H1 (cell line): ENCODE data around the gene KRT3. TPM values are rescaled to one million over a fixed set of nuclear protein-coding genes. Genes with fewer than 3 reads are reported as not detected.

Source experiments
- CTCF ChIA-PET: fragments of 300-600 bp; sonication (Branson Sonifier 250); formaldehyde crosslinking; loops from one replicate; lab custom pipeline; 2021; ENCODE audit not compliant: partially characterized antibody; lab: Charles Lee
- POLR2A ChIA-PET: fragments of 300-600 bp; sonication (Branson Sonifier 250); formaldehyde crosslinking; loops from one replicate; lab custom pipeline; 2021; ENCODE audit warnings: inconsistent platforms; ENCODE audit not compliant: partially characterized antibody; lab: Charles Lee
- DNase-seq, 2 experiments: peaks; one replicate each; pipeline versions ENCODE4 v3.0.0 to v3.0.0-alpha.2; 2010 to 2022; ENCODE audit warnings: low spot score in 2 of 2, low read depth in 1 of 2, mixed read lengths in 1 of 2
- FAIRE-seq: peaks from 2 replicates; lab custom pipeline; 2011; peaks lifted over from hg19 to GRCh38; lab: Jason Lieb, UNC
- H2AFZ ChIP-seq: 2 replicates; pipeline ENCODE4 v1.8.1; 2012; ENCODE audit warnings: low read length, inconsistent platforms
- H2AK5ac ChIP-seq: 2 replicates; pipeline ENCODE4 v1.6.1; 2013; ENCODE audit warnings: low read depth, low read length
- H2BK120ac ChIP-seq: replicated peaks from 2 replicates; pipeline ENCODE3; 2013; ENCODE audit warnings: low read depth, low read length, inconsistent platforms
- H2BK12ac ChIP-seq: 2 replicates; pipeline ENCODE4 v1.6.1; 2013; ENCODE audit warnings: low read depth, low read length
- H2BK15ac ChIP-seq: 2 replicates; pipeline ENCODE4 v1.6.1; 2013; ENCODE audit warnings: low read length
- H2BK20ac ChIP-seq: 2 replicates; pipeline ENCODE4 v1.6.1; 2013; ENCODE audit warnings: low read length
- H2BK5ac ChIP-seq: 2 replicates; pipeline ENCODE4 v1.6.1; 2013; ENCODE audit warnings: low read depth, low read length
- H3K14ac ChIP-seq: 2 replicates; pipeline ENCODE4 v1.6.1; 2013; ENCODE audit warnings: inconsistent platforms; ENCODE audit not compliant: insufficient read length
- H3K18ac ChIP-seq: 2 replicates; pipeline ENCODE4 v1.6.1; 2013; ENCODE audit warnings: low read length; ENCODE audit errors: extremely low read depth
- H3K23ac ChIP-seq: 2 replicates; pipeline ENCODE4 v1.6.1; 2013; ENCODE audit warnings: inconsistent platforms; ENCODE audit not compliant: insufficient read length
- H3K23me2 ChIP-seq: 2 replicates; pipeline ENCODE4 v1.6.1; 2013; ENCODE audit warnings: low read depth, low read length
- H3K27ac ChIP-seq: 2 replicates; pipeline ENCODE4 v1.6.1; 2011; ENCODE audit warnings: low read depth, low read length, inconsistent platforms
- H3K27me3 ChIP-seq, 4 experiments: replicated peaks in 1 of 4; 1 replicate in 1 of 4; 2 replicates in 3 of 4; pipeline versions ENCODE4 v1.6.1 to v1.8.1; 2011 to 2013; ENCODE audit warnings: low read length in 3 of 4, mild to moderate bottlenecking in 3 of 4, inconsistent platforms in 2 of 4, mixed read lengths in 2 of 4, moderate library complexity in 1 of 4; ENCODE audit not compliant: control insufficient read depth in 3 of 4, insufficient read depth in 3 of 4; ENCODE audit errors: extremely low read depth in 1 of 4
- H3K36me3 ChIP-seq, 4 experiments: 2 replicates each; pipeline versions ENCODE4 v1.6.1 to v1.8.1; 2011 to 2013; ENCODE audit warnings: mild to moderate bottlenecking in 4 of 4, low read length in 3 of 4, moderate library complexity in 2 of 4, control low read depth in 1 of 4, inconsistent platforms in 1 of 4; ENCODE audit not compliant: insufficient read depth in 4 of 4, control insufficient read depth in 2 of 4
- H3K4ac ChIP-seq: replicated peaks from 2 replicates; pipeline ENCODE3; 2013; ENCODE audit warnings: low read length, low read depth, mixed read lengths, inconsistent platforms; ENCODE audit not compliant: insufficient read length
- H3K4me1 ChIP-seq, 4 experiments: replicated peaks in 1 of 4; 1 replicate in 1 of 4; 2 replicates in 3 of 4; pipeline versions ENCODE4 v1.6.1 to v1.8.1; 2011 to 2013; ENCODE audit warnings: low read length in 3 of 4, inconsistent platforms in 2 of 4, mixed read lengths in 1 of 4; ENCODE audit not compliant: insufficient read depth in 4 of 4, control insufficient read depth in 3 of 4
- H3K4me2 ChIP-seq, 2 experiments: 2 replicates each; pipeline versions ENCODE4 v1.6.1 to v1.8.1; 2011 to 2013; ENCODE audit warnings: low read depth in 2 of 2, low read length in 2 of 2, control low read depth in 1 of 2, inconsistent platforms in 1 of 2, mild to moderate bottlenecking in 1 of 2; ENCODE audit not compliant: insufficient read depth in 1 of 2
- H3K4me3 ChIP-seq, 4 experiments: fragments of 200-600, 300-600 bp in 1 of 4; sonication (generic), shearing (Covaris generic), sonication (Bioruptor Twin) in 1 of 4; 2 replicates each; pipeline versions ENCODE4 v1.5.1 to v1.8.1; 2011 to 2016; ENCODE audit warnings: low read length in 4 of 4, low read depth in 3 of 4, control low read depth in 2 of 4, inconsistent platforms in 2 of 4, mild to moderate bottlenecking in 2 of 4, mixed read lengths in 1 of 4, moderate library complexity in 1 of 4; ENCODE audit not compliant: insufficient read depth in 2 of 4; ENCODE audit errors: extremely low read depth in 1 of 4
- H3K56ac ChIP-seq: replicated peaks from 2 replicates; pipeline ENCODE3; 2013; ENCODE audit warnings: low read depth, mild to moderate bottlenecking, mixed read lengths, low read length, inconsistent platforms; ENCODE audit not compliant: insufficient read length
- H3K79me1 ChIP-seq: 2 replicates; pipeline ENCODE4 v1.6.1; 2013; ENCODE audit warnings: low read depth, low read length, control low read depth
- H3K79me2 ChIP-seq, 2 experiments: 2 replicates each; pipeline versions ENCODE4 v1.6.1 to v1.8.1; 2012 to 2013; ENCODE audit warnings: low read length in 2 of 2, mild to moderate bottlenecking in 2 of 2, inconsistent platforms in 1 of 2; ENCODE audit not compliant: insufficient read depth in 2 of 2, control insufficient read depth in 1 of 2
- H3K9ac ChIP-seq, 4 experiments: replicated peaks in 1 of 4; 1 replicate in 1 of 4; 2 replicates in 3 of 4; pipeline versions ENCODE4 v1.6.1 to v1.8.1; 2011 to 2013; ENCODE audit warnings: low read depth in 3 of 4, low read length in 3 of 4, control low read depth in 2 of 4, mild to moderate bottlenecking in 2 of 4, moderate library complexity in 2 of 4, inconsistent platforms in 1 of 4; ENCODE audit errors: extremely low read depth in 1 of 4
- H3K9me3 ChIP-seq, 2 experiments: 2 replicates each; pipeline versions ENCODE4 v1.6.1 to v1.8.1; 2012 to 2013; ENCODE audit warnings: mild to moderate bottlenecking in 2 of 2, moderate library complexity in 2 of 2, control low read depth in 1 of 2, inconsistent platforms in 1 of 2, low read depth in 1 of 2, low read length in 1 of 2, mixed read lengths in 1 of 2; ENCODE audit not compliant: insufficient read depth in 2 of 2
- H4K20me1 ChIP-seq, 2 experiments: replicated peaks in 1 of 2; 2 replicates each; pipeline versions ENCODE3 to v1.8.1; 2011 to 2013; ENCODE audit warnings: inconsistent platforms in 2 of 2, low read length in 2 of 2, mild to moderate bottlenecking in 1 of 2; ENCODE audit not compliant: insufficient read depth in 2 of 2, control insufficient read depth in 1 of 2
- H4K5ac ChIP-seq: 2 replicates; pipeline ENCODE4 v1.6.1; 2013; ENCODE audit warnings: low read length, low read depth, mixed read lengths, inconsistent platforms; ENCODE audit not compliant: insufficient read length
- H4K8ac ChIP-seq: 2 replicates; pipeline ENCODE4 v1.8.0; 2013; ENCODE audit warnings: mild to moderate bottlenecking, moderate library complexity, low read length, inconsistent platforms; ENCODE audit not compliant: insufficient read depth; ENCODE audit errors: extremely low read depth
- H4K91ac ChIP-seq: replicated peaks from 2 replicates; pipeline ENCODE3; 2013; ENCODE audit warnings: low read length, mixed read lengths, inconsistent platforms; ENCODE audit not compliant: insufficient read length
- CTBP2 ChIP-seq: IDR thresholded peaks from 2 replicates; pipeline ENCODE4 v1.7.0; 2011; ENCODE audit warnings: borderline replicate concordance, mild to moderate bottlenecking, moderate library complexity, mixed read lengths, low read length; ENCODE audit not compliant: insufficient read depth, insufficient read length
- HDAC6 ChIP-seq: IDR thresholded peaks from one replicate; pipeline ENCODE4 v1.7.1; 2012; ENCODE audit warnings: low read depth, mild to moderate bottlenecking, inconsistent platforms, low read length, moderate library complexity
- NANOG ChIP-seq: IDR thresholded peaks from 2 replicates; pipeline ENCODE4 v1.6.1; 2011; ENCODE audit warnings: low read length, low read depth, mild to moderate bottlenecking, inconsistent platforms; ENCODE audit not compliant: insufficient read depth, poor library complexity, severe bottlenecking
- POLR2A ChIP-seq, 2 experiments: IDR thresholded peaks; 1 replicate in 1 of 2; 2 replicates in 1 of 2; pipeline ENCODE4 v1.6.1; 2011; ENCODE audit warnings: low read depth in 2 of 2, low read length in 2 of 2, mild to moderate bottlenecking in 2 of 2; ENCODE audit errors: control extremely low read depth in 1 of 2
- POLR2AphosphoS5 ChIP-seq: IDR thresholded peaks from 2 replicates; pipeline ENCODE4 v1.6.1; 2011; ENCODE audit warnings: low read depth, low read length
- RBBP5 ChIP-seq: IDR thresholded peaks from 2 replicates; pipeline ENCODE4 v1.7.1; 2012; ENCODE audit warnings: low read depth, mild to moderate bottlenecking, inconsistent platforms, low read length, moderate library complexity, borderline replicate concordance
- RNF2 ChIP-seq: fragments of 200-900, 300-1000 bp; sonication (generic); IDR thresholded peaks from 2 replicates; pipeline ENCODE4 v1.7.1; 2016; ENCODE audit warnings: borderline replicate concordance, low read depth, mild to moderate bottlenecking, antibody characterized with exemption, low read length; ENCODE audit not compliant: poor library complexity, severe bottlenecking; ENCODE audit errors: missing control alignments
- SIX5 ChIP-seq: IDR thresholded peaks from 2 replicates; pipeline ENCODE4 v1.6.1; 2011; ENCODE audit warnings: mild to moderate bottlenecking, low read depth, low read length
- WGBS, 2 experiments: shearing (Covaris generic) in 1 of 2; methylation state at CpG; one replicate each; pipeline versions ENCODE4 v1.1.6 to v1.1.7; 2013 to 2015; ENCODE audit warnings: low lambda C conversion rate in 2 of 2, mixed read lengths in 2 of 2, inconsistent platforms in 1 of 2, low coverage in 1 of 2, missing lambda C conversion rate in 1 of 2; ENCODE audit not compliant: insufficient replicate concordance in 2 of 2, insufficient coverage in 1 of 2, insufficient read length in 1 of 2; ENCODE audit errors: extremely low coverage in 1 of 2, missing lambda C conversion rate in 1 of 2; 5-methylcytosine and 5-hydroxymethylcytosine counted together
- polyA plus RNA-seq, 7 experiments: library from polyadenylated mRNA; depleted of rRNA in 3 of 7; stranded (reverse) in 5 of 7; unstranded in 2 of 7; fragments of >200 nt in 5 of 7; fragments of 200-250 nt in 2 of 7; gene quantifications; 1 replicate in 5 of 7; 2 replicates in 1 of 7; 4 replicates in 1 of 7; pipeline versions ENCODE4 v1.2.1 to v1.2.3, GENCODE V29; 2011 to 2013; ENCODE audit warnings: missing spikeins in 2 of 7, mixed read lengths in 2 of 7
- total RNA-seq: library from RNA; stranded (reverse); fragmentation: NEBNext Ultra II Directional; extraction: Animal tissue kit (Norgen Biotek cat#: 25700); gene quantifications from 2 replicates; pipeline ENCODE4 v1.2.1, GENCODE V29; 2021
- TF ChIP-seq, protein P1 (sequence below): IDR thresholded peaks from 2 replicates; pipeline ENCODE4 v1.6.1; 2011; ENCODE audit warnings: low read length, improper control_type of control experiment
- TF ChIP-seq, protein P2 (sequence below): IDR thresholded peaks from 2 replicates; pipeline ENCODE4 v1.6.1; 2011; ENCODE audit warnings: low read depth, mild to moderate bottlenecking, low read length; ENCODE audit not compliant: insufficient read depth

The KRT3 gene
- total and polyA plus RNA-seq, 2 of the 8 experiments (the other 6 are each of a cell fraction or from before 2014, with no cell fraction given): not detected

GRCh38 chr12:52768479-52769200 is 27.3 kb downstream of the KRT3 start:
- H2AFZ ChIP-seq: no peak overlapping the region
- no peaks in the 10 kb centered on the region for H3K36me3 ChIP-seq
- no peaks in the 10 kb centered on the region for H3K79me1 ChIP-seq
- no peaks in the 10 kb centered on the region for H4K20me1 ChIP-seq
- no peak overlapping the region for H2AK5ac ChIP-seq
- CTCF ChIA-PET: interaction anchor here (0.7 to 2.0 kb wide), 5 partner anchors 10 to 54 kb away, joined by 3 to 10 read pairs (median 3); partner anchors contain the start of gene KRT3
- no peaks in the 10 kb centered on the region for H3K23me2 ChIP-seq
- no peak overlapping the region for H3K56ac ChIP-seq
- no peak overlapping the region for H2BK15ac ChIP-seq
- no peak overlapping the region for H2BK12ac ChIP-seq
- H3K4me2 ChIP-seq: no peak overlapping the region
- no peaks in the 10 kb centered on the region for H3K9me3 ChIP-seq
- H4K8ac ChIP-seq: no peak overlapping the region
- H3K27ac ChIP-seq: no peak overlapping the region
- H4K5ac ChIP-seq: no peak overlapping the region
- no peak overlapping the region for H4K91ac ChIP-seq
- H3K27me3 ChIP-seq: 0 out of 7 replicates have a peak, but pooled peaks cover 0 to 2% (median 0%) of the 10 kb centered on the region in 4 experiments
- H3K4me3 ChIP-seq: no peak overlapping the region
- H3K23ac ChIP-seq: no peak overlapping the region
- H3K9ac ChIP-seq: no peak overlapping the region
- H2BK20ac ChIP-seq: no peak overlapping the region
- DNase-seq (no peak), FAIRE-seq (no peak)
- no peak overlapping the region for H3K4ac ChIP-seq
- no peak overlapping the region for H3K18ac ChIP-seq
- 89% methylated on average over 10 of the region's 10 CpGs; no CpG with 5 or more reads in 1 of the 2 experiments for WGBS, 2 experiments
- H3K4me1 ChIP-seq: no peaks in the 10 kb centered on the region
- H2BK5ac ChIP-seq: no peak overlapping the region
- POLR2A ChIA-PET: no interaction called here
- H3K14ac ChIP-seq: no peak overlapping the region
- H3K79me2 ChIP-seq: no peaks in the 10 kb centered on the region
- H2BK120ac ChIP-seq: no peak overlapping the region
- TF ChIP-seq RNF2: no peak
- TF ChIP-seq NANOG: no peak
- TF ChIP-seq SIX5: no peak
- TF ChIP-seq POLR2AphosphoS5: no peak
- no peak for TF ChIP-seq POLR2A (IDR thresholded peaks at IDR 0.05; ENCODE audit: control extremely low read depth in 1 of 2, low read depth in 2 of 2, low read length in 2 of 2)
- TF ChIP-seq RBBP5: no peak
- TF ChIP-seq, protein P1, sequence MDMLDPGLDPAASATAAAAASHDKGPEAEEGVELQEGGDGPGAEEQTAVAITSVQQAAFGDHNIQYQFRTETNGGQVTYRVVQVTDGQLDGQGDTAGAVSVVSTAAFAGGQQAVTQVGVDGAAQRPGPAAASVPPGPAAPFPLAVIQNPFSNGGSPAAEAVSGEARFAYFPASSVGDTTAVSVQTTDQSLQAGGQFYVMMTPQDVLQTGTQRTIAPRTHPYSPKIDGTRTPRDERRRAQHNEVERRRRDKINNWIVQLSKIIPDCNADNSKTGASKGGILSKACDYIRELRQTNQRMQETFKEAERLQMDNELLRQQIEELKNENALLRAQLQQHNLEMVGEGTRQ: no peak
- TF ChIP-seq CTBP2: no peak
- TF ChIP-seq, protein P2, sequence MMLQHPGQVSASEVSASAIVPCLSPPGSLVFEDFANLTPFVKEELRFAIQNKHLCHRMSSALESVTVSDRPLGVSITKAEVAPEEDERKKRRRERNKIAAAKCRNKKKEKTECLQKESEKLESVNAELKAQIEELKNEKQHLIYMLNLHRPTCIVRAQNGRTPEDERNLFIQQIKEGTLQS: no peak
- TF ChIP-seq HDAC6: no peak
